ENCODE data around the gene ALG14. TPM values are rescaled to one million over a fixed set of nuclear protein-coding genes. Genes with fewer than 3 reads are reported as not detected.
"Not testable (repeated sequence)": the region's sequence is repeated elsewhere in the genome, so short reads cannot be mapped to it uniquely, and the experiment has no call there.

ALG14 gene
- polyA plus RNA-seq, 1 of the 3 experiments (the other 2 are of a cell fraction), result 2.5 TPM

DNA sequence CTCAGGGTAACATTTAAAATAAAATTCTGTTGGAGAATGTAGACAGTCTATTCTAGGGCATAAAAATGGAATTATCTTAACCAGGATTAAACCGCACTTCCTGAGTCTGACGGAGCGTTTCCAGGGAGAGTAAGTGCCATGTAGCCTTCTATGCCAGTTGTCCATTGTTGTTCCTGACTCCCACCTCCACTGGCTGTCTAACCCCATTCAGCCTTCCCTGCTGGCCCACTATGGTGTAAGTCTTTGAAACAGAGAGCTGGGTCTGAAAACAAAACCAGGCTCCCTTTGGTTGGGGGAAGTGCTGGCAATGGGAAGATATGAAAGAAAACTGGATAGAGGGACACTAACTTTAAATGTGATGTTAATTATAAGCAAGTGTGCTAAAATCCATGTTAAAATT lies 74.6 kb downstream of the ALG14 start:
- H3K9me2 ChIP-seq, result no peaks in the 10 kb centered on the region
- H3F3A ChIP-seq (replicated peaks; ENCODE audit: insufficient read depth), result peaks cover 12% of the 10 kb centered on the region
- H3K4me2 ChIP-seq, result no peak overlapping the region
- no peak overlapping the region for H3K9ac ChIP-seq
- peaks cover 18 to 28% of the 10 kb centered on the region in 2 experiments for H3K4me1 ChIP-seq (ENCODE audit: control insufficient read depth in 1 of 2, insufficient read depth in 2 of 2, low read depth in 1 of 2, low read length in 1 of 2)
- H3K36me3 ChIP-seq (replicated peaks in 1 of 2; ENCODE audit: control insufficient read depth in 1 of 2, insufficient read depth in 2 of 2, low read length in 1 of 2), result no peaks in the 10 kb centered on the region
- DNase-seq, result no peak
- no peaks in the 10 kb centered on the region for H3K27me3 ChIP-seq (ENCODE audit: insufficient read depth)
- TF ChIP-seq, protein P1, sequence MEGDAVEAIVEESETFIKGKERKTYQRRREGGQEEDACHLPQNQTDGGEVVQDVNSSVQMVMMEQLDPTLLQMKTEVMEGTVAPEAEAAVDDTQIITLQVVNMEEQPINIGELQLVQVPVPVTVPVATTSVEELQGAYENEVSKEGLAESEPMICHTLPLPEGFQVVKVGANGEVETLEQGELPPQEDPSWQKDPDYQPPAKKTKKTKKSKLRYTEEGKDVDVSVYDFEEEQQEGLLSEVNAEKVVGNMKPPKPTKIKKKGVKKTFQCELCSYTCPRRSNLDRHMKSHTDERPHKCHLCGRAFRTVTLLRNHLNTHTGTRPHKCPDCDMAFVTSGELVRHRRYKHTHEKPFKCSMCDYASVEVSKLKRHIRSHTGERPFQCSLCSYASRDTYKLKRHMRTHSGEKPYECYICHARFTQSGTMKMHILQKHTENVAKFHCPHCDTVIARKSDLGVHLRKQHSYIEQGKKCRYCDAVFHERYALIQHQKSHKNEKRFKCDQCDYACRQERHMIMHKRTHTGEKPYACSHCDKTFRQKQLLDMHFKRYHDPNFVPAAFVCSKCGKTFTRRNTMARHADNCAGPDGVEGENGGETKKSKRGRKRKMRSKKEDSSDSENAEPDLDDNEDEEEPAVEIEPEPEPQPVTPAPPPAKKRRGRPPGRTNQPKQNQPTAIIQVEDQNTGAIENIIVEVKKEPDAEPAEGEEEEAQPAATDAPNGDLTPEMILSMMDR (IDR thresholded peaks at IDR 0.05), result no peak
- TF ChIP-seq ELF1 (IDR thresholded peaks at IDR 0.05) (no peak), RAD21 (IDR thresholded peaks at IDR 0.05; ENCODE audit: low read length) (no peak)
- no peak overlapping the region for H3K27ac ChIP-seq (ENCODE audit: low read depth in 2 of 2, low read length in 1 of 2)
- H3K9me3 ChIP-seq, result no peaks in the 10 kb centered on the region
- H2AFZ ChIP-seq (ENCODE audit: low read depth), result no peak overlapping the region
- POLR2A ChIA-PET, result no interaction called here
- no peaks in the 10 kb centered on the region for H3K79me2 ChIP-seq (ENCODE audit: insufficient read depth)
- 96% methylated on average over 3 of the region's 3 CpGs for WGBS (ENCODE audit: low lambda C conversion rate)
- H4K20me1 ChIP-seq (ENCODE audit: insufficient read depth), result no peaks in the 10 kb centered on the region
- CTCF ChIA-PET, result interaction anchor here (1.1 to 2.2 kb wide), 5 partner anchors 9 to 143 kb away, joined by 3 to 6 read pairs (median 5); no protein-coding TSS in a partner anchor
- H3K4me3 ChIP-seq (ENCODE audit: low read depth in 2 of 2, low read length in 1 of 2), result no peak overlapping the region

DNA sequence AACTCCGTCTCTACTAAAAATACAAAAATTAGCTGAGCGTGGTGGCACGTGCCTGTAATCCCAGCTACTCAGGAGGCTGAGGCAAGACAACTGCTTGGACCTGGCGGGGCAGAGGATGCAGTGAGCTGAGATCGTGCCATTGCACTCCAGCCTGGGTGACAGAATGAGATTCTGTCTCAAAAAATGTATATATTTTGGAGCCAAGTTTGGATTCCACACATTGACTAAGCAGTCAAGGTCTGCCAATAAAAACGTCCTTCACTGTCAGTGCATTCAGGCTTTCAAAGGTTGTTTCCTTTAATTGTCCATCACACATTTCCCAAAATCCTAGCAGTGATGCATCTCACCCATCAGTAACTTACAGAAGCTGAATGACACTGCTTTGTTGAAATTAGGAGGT lies 77.2 kb downstream of the ALG14 start:
- WGBS (ENCODE audit: low lambda C conversion rate), result 91% methylated on average over 6 of the region's 6 CpGs

DNA sequence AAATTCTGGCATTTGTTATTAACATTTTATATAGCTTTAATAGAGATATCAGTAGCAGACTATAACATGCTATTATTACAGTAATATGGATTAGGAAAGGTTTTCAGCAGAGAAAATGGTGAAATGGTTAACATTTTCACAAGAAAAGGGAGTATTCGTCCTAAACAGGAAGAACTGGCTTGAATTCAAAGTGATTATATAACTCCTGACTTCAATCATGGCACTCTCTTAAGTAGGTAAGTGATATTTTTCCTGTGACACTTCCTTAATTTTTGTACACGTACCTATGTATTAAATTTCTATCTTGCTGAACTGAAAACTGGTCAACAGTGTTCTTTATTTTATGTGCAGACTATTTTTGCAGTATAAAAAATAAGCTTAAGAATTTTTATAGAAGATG lies 77.9 kb downstream of the ALG14 start:
- ChIA-PET CTCF (interaction anchor here (0.7 to 1.6 kb wide), 3 partner anchors 47 to 471 kb away, joined by 4 to 7 read pairs (median 5); no protein-coding TSS in a partner anchor), POLR2A (interaction anchor here (0.9 kb wide), 1 partner anchor 17 kb away, joined by 3 read pairs; no protein-coding TSS in a partner anchor)
- Histone ChIP-seq H2AFZ (ENCODE audit: low read depth) (no peak overlapping the region), H3K9ac (no peak overlapping the region), H3K36me3 (replicated peaks in 1 of 2; ENCODE audit: control insufficient read depth in 1 of 2, insufficient read depth in 2 of 2, low read length in 1 of 2) (no peaks in the 10 kb centered on the region), H3K9me2 (no peaks in the 10 kb centered on the region), H3K27ac (ENCODE audit: low read depth in 2 of 2, low read length in 1 of 2) (peak overlapping the region in 1 of 2 experiments; percentile 55; a peak in 1 of 4 replicates), H3K4me1 (ENCODE audit: control insufficient read depth in 1 of 2, insufficient read depth in 2 of 2, low read depth in 1 of 2, low read length in 1 of 2) (peaks cover 6 to 18% of the 10 kb centered on the region in 2 experiments), H3K27me3 (ENCODE audit: insufficient read depth) (no peaks in the 10 kb centered on the region), H4K20me1 (ENCODE audit: insufficient read depth) (no peaks in the 10 kb centered on the region), H3K9me3 (no peaks in the 10 kb centered on the region), H3K4me3 (ENCODE audit: low read depth in 2 of 2, low read length in 1 of 2) (no peak overlapping the region), H3K4me2 (no peak overlapping the region), H3K79me2 (ENCODE audit: insufficient read depth) (no peaks in the 10 kb centered on the region), H3F3A (replicated peaks; ENCODE audit: insufficient read depth) (peaks cover 4% of the 10 kb centered on the region)
- 85% methylated on average over 2 of the region's 2 CpGs for WGBS (ENCODE audit: low lambda C conversion rate)
- no peak for DNase-seq
- TF ChIP-seq RCOR1 (IDR thresholded peaks at IDR 0.05; ENCODE audit: low read length), result no peak
- no peak for TF ChIP-seq PBX3 (IDR thresholded peaks at IDR 0.05)
- TF ChIP-seq ELF1 (IDR thresholded peaks at IDR 0.05), result no peak
- no peak for TF ChIP-seq RXRA (IDR thresholded peaks at IDR 0.05; ENCODE audit: borderline replicate concordance, low read depth)
- TF ChIP-seq, protein P2, sequence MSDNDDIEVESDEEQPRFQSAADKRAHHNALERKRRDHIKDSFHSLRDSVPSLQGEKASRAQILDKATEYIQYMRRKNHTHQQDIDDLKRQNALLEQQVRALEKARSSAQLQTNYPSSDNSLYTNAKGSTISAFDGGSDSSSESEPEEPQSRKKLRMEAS (IDR thresholded peaks at IDR 0.05; ENCODE audit: low read depth), result no peak
- no peak for TF ChIP-seq NRF1 (IDR thresholded peaks at IDR 0.05; ENCODE audit: low read depth, low read length)
- no peak for TF ChIP-seq NFIC (IDR thresholded peaks at IDR 0.05; ENCODE audit: borderline replicate concordance)
- TF ChIP-seq GABPA (IDR thresholded peaks at IDR 0.05; ENCODE audit: low read depth), result no peak
- TF ChIP-seq GATA2 (CRISPR knock-in tag; IDR thresholded peaks at IDR 0.05), result no peak
- no peak for TF ChIP-seq POLR2AphosphoS5 (IDR thresholded peaks at IDR 0.05; ENCODE audit: low read depth, low read length)
- no peak for TF ChIP-seq YY1 (IDR thresholded peaks at IDR 0.05; ENCODE audit: low read depth)
- TF ChIP-seq FOXJ3 (CRISPR knock-in tag; IDR thresholded peaks at IDR 0.05), result no peak
- no peak for TF ChIP-seq FOSL2 (IDR thresholded peaks at IDR 0.05; ENCODE audit: borderline replicate concordance, low read depth)
- TF ChIP-seq JUND (IDR thresholded peaks at IDR 0.05), result no peak
- TF ChIP-seq, protein P3, sequence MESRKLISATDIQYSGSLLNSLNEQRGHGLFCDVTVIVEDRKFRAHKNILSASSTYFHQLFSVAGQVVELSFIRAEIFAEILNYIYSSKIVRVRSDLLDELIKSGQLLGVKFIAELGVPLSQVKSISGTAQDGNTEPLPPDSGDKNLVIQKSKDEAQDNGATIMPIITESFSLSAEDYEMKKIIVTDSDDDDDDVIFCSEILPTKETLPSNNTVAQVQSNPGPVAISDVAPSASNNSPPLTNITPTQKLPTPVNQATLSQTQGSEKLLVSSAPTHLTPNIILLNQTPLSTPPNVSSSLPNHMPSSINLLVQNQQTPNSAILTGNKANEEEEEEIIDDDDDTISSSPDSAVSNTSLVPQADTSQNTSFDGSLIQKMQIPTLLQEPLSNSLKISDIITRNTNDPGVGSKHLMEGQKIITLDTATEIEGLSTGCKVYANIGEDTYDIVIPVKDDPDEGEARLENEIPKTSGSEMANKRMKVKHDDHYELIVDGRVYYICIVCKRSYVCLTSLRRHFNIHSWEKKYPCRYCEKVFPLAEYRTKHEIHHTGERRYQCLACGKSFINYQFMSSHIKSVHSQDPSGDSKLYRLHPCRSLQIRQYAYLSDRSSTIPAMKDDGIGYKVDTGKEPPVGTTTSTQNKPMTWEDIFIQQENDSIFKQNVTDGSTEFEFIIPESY (IDR thresholded peaks at IDR 0.05; ENCODE audit: borderline replicate concordance, low read depth), result no peak
- TF ChIP-seq SIN3A (IDR thresholded peaks at IDR 0.05; ENCODE audit: borderline replicate concordance, low read depth, low read length), result no peak

More for the DNA sequence above, 77.2 kb downstream of the ALG14 start:
- H3K4me2 ChIP-seq; H4K20me1 ChIP-seq (ENCODE audit: insufficient read depth); H3K27ac ChIP-seq (ENCODE audit: low read depth in 2 of 2, low read length in 1 of 2); CTCF ChIA-PET; H3K27me3 ChIP-seq (ENCODE audit: insufficient read depth); H3F3A ChIP-seq (replicated peaks; ENCODE audit: insufficient read depth); H3K79me2 ChIP-seq (ENCODE audit: insufficient read depth); DNase-seq; H3K36me3 ChIP-seq (replicated peaks in 1 of 2; ENCODE audit: control insufficient read depth in 1 of 2, insufficient read depth in 2 of 2, low read length in 1 of 2); H3K9me3 ChIP-seq; H3K9me2 ChIP-seq; H2AFZ ChIP-seq (ENCODE audit: low read depth); H3K4me3 ChIP-seq (ENCODE audit: low read depth in 2 of 2, low read length in 1 of 2); H3K9ac ChIP-seq: not testable (repeated sequence)
- peaks cover 6 to 14% of the 10 kb centered on the region in 2 experiments for H3K4me1 ChIP-seq (ENCODE audit: control insufficient read depth in 1 of 2, insufficient read depth in 2 of 2, low read depth in 1 of 2, low read length in 1 of 2)
- POLR2A ChIA-PET, result interaction anchor here (0.9 kb wide), 1 partner anchor 17 kb away, joined by 3 read pairs; no protein-coding TSS in a partner anchor

All from SK-N-SH (cell line).